Spleen (tissue), 11 donors: ENCODE measurements around the gene MBNL3. TPM values are rescaled to one million over a fixed set of nuclear protein-coding genes. Genes with fewer than 3 reads are reported as not detected.

Experiments
- DNase-seq: peaks from one replicate; pipeline ENCODE4 v3.0.0-alpha.2; 2020
- H3K27ac ChIP-seq, 8 donors: fragments of 200-600 bp; sonication (generic) in 7 of 8; 1 replicate in 4 of 8; 2 replicates in 4 of 8; pipeline versions ENCODE4 v1.5.0 to v1.8.0; 2016 to 2021; ENCODE audit warnings: inconsistent platforms in 4 of 8, mild to moderate bottlenecking in 4 of 8, moderate library complexity in 1 of 8
- H3K27me3 ChIP-seq, 7 donors: fragments of 200-600 bp; sonication (generic) in 6 of 7; replicated peaks in 1 of 7; 1 replicate in 4 of 7; 2 replicates in 3 of 7; pipeline versions ENCODE4 v1.5.0 to v1.8.0; 2016 to 2021; ENCODE audit warnings: inconsistent platforms in 3 of 7, mild to moderate bottlenecking in 1 of 7
- H3K36me3 ChIP-seq, 6 donors: fragments of 200-600 bp; sonication (generic) in 5 of 6; 1 replicate in 4 of 6; 2 replicates in 2 of 6; pipeline versions ENCODE4 v1.5.0 to v1.8.0; 2016 to 2021; ENCODE audit warnings: inconsistent platforms in 2 of 6
- H3K4me1 ChIP-seq, 6 donors: fragments of 200-600 bp; sonication (generic) in 5 of 6; 1 replicate in 3 of 6; 2 replicates in 3 of 6; pipeline versions ENCODE4 v1.5.0 to v1.8.0; 2016 to 2021; ENCODE audit warnings: inconsistent platforms in 3 of 6
- H3K4me3 ChIP-seq, 8 donors: fragments of 200-600 bp; sonication (generic) in 7 of 8; 1 replicate in 4 of 8; 2 replicates in 4 of 8; pipeline versions ENCODE4 v1.5.0 to v1.8.0; 2016 to 2021; ENCODE audit warnings: inconsistent platforms in 4 of 8, mild to moderate bottlenecking in 4 of 8, moderate library complexity in 2 of 8
- H3K9me3 ChIP-seq, 8 donors: fragments of 200-600 bp; sonication (generic) in 7 of 8; 1 replicate in 4 of 8; 2 replicates in 4 of 8; pipeline versions ENCODE4 v1.5.0 to v1.8.0; 2016 to 2021; ENCODE audit warnings: inconsistent platforms in 4 of 8
- CTCF ChIP-seq, 11 experiments: fragments of 200-600 bp in 7 of 11; fragments of 450-650 bp in 4 of 11; sonication (generic) in 4 of 11; IDR thresholded peaks in 8 of 11; conservative IDR thresholded peaks in 3 of 11; 1 replicate in 7 of 11; 2 replicates in 4 of 11; pipeline versions ENCODE4 v1.4.0 to v1.8.0; 2016 to 2021; ENCODE audit warnings: antibody characterized with exemption in 11 of 11, inconsistent platforms in 4 of 11, mild to moderate bottlenecking in 1 of 11
- POLR2A ChIP-seq, 3 donors: fragments of 450-650 bp; IDR thresholded peaks; one replicate each; pipeline ENCODE4 v1.5.1; 2017; ENCODE audit warnings: antibody characterized with exemption in 3 of 3, mild to moderate bottlenecking in 1 of 3
- POLR2AphosphoS5 ChIP-seq, 3 donors: sonication (generic); formaldehyde crosslinking; IDR thresholded peaks; one replicate each; pipeline ENCODE4 v1.5.1; 2017; ENCODE audit warnings: antibody characterized with exemption in 3 of 3
- WGBS, 5 donors: extraction: QIAGEN DNeasy Blood & Tissue Kit in 3 of 5; methylation state at CpG; one replicate each; pipeline versions ENCODE4 v1.1.5 to v1.1.7; 2013 to 2018; 5-methylcytosine and 5-hydroxymethylcytosine counted together
- intact Hi-C: fragments of 100-400 bp; cut with DNase I; formaldehyde crosslinking; loops from one replicate; pipeline ENCODE4 v1.15.0; 2023; ENCODE audit warnings: low total_unique reads
- polyA plus RNA-seq, 3 donors: library from polyadenylated mRNA; stranded (reverse); fragments of 200-250 nt; gene quantifications; one replicate each; pipeline ENCODE4 v1.2.1, GENCODE V29; 2013
- total RNA-seq, 7 donors: library from RNA; depleted of rRNA in 3 of 7; stranded (reverse); fragments of >200 nt in 3 of 7; fragmentation: NEBNext Ultra II Directional in 4 of 7; extraction: Animal tissue kit (Norgen Biotek cat#: 25700) in 4 of 7; gene quantifications; one replicate each; pipeline versions ENCODE4 v1.1.0 to v1.2.1, GENCODE V29; 2016 to 2021
- donor health status: healthy with polysubstance abuse.
- donor health status: DM: no; HTN: no; CAD: no; lungs with moderate emphysema.
- donor health status: DM: no; HTN: no; CAD: no.
- donor health status: Bipolar disorder and iron deficiency.
- donor health status: healthy.
- donor health status: DM: no; HTN: no; CAD: no.
- donor health status: DM: yes; HTN: yes; CAD: no.

MBNL3 gene
- total and polyA plus RNA-seq, 10 donors, result 5.0 to 67.2 (median 37.6) TPM

- H3K27me3 ChIP-seq, result peaks cover 0 to 15% (median 0%) of the 10 kb centered on the region in 7 donors
- no peak overlapping the region for H3K4me3 ChIP-seq
- no peak overlapping the region for H3K27ac ChIP-seq
- DNase-seq, result no peak
- H3K9me3 ChIP-seq, result no peaks in the 10 kb centered on the region
- H3K4me1 ChIP-seq, result no peaks in the 10 kb centered on the region
- WGBS, 5 donors, result 60 to 92% (median 81%) methylated on average over 3 of the region's 3 CpGs
- no peaks in the 10 kb centered on the region for H3K36me3 ChIP-seq
- intact Hi-C loops, result no loop called here
- no peak for TF ChIP-seq CTCF (IDR thresholded peaks at IDR 0.05 in 8 of 11, conservative IDR thresholded peaks at IDR 0.05 in 3 of 11)
- no peak for TF ChIP-seq POLR2AphosphoS5 (IDR thresholded peaks at IDR 0.05)
- no peak for TF ChIP-seq POLR2A (IDR thresholded peaks at IDR 0.05)
Measured at GRCh38 chrX:132505116-132505515, 16.3 kb upstream of the MBNL3 start.

GRCh38 chrX:132504417-132504816, 15.6 kb upstream of the MBNL3 start:
- TF ChIP-seq POLR2A (IDR thresholded peaks at IDR 0.05), result no peak
- TF ChIP-seq POLR2AphosphoS5 (IDR thresholded peaks at IDR 0.05), result no peak
- TF ChIP-seq CTCF (IDR thresholded peaks at IDR 0.05 in 8 of 11, conservative IDR thresholded peaks at IDR 0.05 in 3 of 11), result no peak
- no peak for DNase-seq
- H3K27me3 ChIP-seq, result peaks cover 0 to 16% (median 0%) of the 10 kb centered on the region in 7 donors
- H3K9me3 ChIP-seq, result no peaks in the 10 kb centered on the region
- no peak overlapping the region for H3K4me3 ChIP-seq
- H3K4me1 ChIP-seq, result no peaks in the 10 kb centered on the region
- WGBS, 5 donors, result 77 to 100% (median 90%) methylated on average over 1 of the region's 1 CpG
- no peak overlapping the region for H3K27ac ChIP-seq
- H3K36me3 ChIP-seq, result no peaks in the 10 kb centered on the region
- intact Hi-C loops, result no loop called here

GRCh38 chrX:132501606-132502005, 12.8 kb upstream of the MBNL3 start:
- Histone ChIP-seq H3K27me3 (peaks cover 0 to 15% (median 0%) of the 10 kb centered on the region in 7 donors), H3K4me3 (no peak overlapping the region), H3K4me1 (no peaks in the 10 kb centered on the region), H3K36me3 (no peaks in the 10 kb centered on the region), H3K9me3 (no peaks in the 10 kb centered on the region), H3K27ac (no peak overlapping the region)
- intact Hi-C loops, result no loop called here
- DNase-seq, result no peak
- 80 to 88% (median 85%) methylated on average over 2 of the region's 2 CpGs for WGBS, 5 donors
- TF ChIP-seq CTCF (IDR thresholded peaks at IDR 0.05 in 8 of 11, conservative IDR thresholded peaks at IDR 0.05 in 3 of 11) (no peak), POLR2AphosphoS5 (IDR thresholded peaks at IDR 0.05) (no peak), POLR2A (IDR thresholded peaks at IDR 0.05) (no peak)

GRCh38 chrX:132497432-132497831, 8.6 kb upstream of the MBNL3 start:
- Histone ChIP-seq H3K4me3 (no peak overlapping the region), H3K4me1 (no peaks in the 10 kb centered on the region), H3K27me3 (peaks cover 0 to 11% (median 0%) of the 10 kb centered on the region in 7 donors), H3K36me3 (no peaks in the 10 kb centered on the region), H3K9me3 (no peaks in the 10 kb centered on the region), H3K27ac (no peak overlapping the region)
- no peak for DNase-seq
- intact Hi-C loops, result no loop called here
- no peak for TF ChIP-seq POLR2AphosphoS5 (IDR thresholded peaks at IDR 0.05)
- no peak for TF ChIP-seq CTCF (IDR thresholded peaks at IDR 0.05 in 8 of 11, conservative IDR thresholded peaks at IDR 0.05 in 3 of 11)
- no peak for TF ChIP-seq POLR2A (IDR thresholded peaks at IDR 0.05)
- 55 to 96% (median 86%) methylated on average over 1 to 2 of the region's 2 CpGs for WGBS, 5 donors
